ENCODE data around the gene TLE4. TPM values are rescaled to one million over a fixed set of nuclear protein-coding genes. Genes with fewer than 3 reads are reported as not detected.
A peak's percentile ranks its signal among the peaks of the same experiment; 100 is the strongest.
"Not testable (repeated sequence)": the region's sequence is repeated elsewhere in the genome, so short reads cannot be mapped to it uniquely, and the experiment has no call there.

The TLE4 gene
- total and polyA plus RNA-seq, 2 experiments from 2014 or later: 29.6 to 38.4 TPM

DNA sequence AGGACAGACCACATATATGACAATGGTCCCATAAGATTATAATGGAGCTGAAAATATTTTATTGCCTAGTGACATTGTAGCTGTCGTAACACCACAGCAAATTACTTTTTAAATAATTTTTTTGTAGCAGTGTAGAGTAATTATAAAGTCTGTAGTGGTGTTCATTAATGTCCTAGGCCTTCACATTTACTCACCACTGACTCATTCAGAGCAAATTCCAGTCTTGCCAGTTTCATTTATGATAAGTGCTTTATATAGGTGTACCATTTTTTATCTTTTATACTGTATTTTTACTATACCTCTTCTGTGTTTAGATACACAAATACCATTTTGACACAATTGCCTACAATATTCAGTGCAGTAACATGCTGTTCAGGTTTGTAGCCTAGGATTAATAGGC lies 67.6 kb downstream of the TLE4 start:
- H3K4me2 ChIP-seq: no peak overlapping the region
- no peaks in the 10 kb centered on the region for H4K20me1 ChIP-seq (ENCODE audit: insufficient read depth, poor library complexity, severe bottlenecking)
- no peak for DNase-seq (ENCODE audit: low spot score)
- H3K27ac ChIP-seq: no peak overlapping the region
- H3K27me3 ChIP-seq: no peaks in the 10 kb centered on the region
- WGBS (ENCODE audit: low lambda C conversion rate, missing lambda C conversion rate): 96% methylated on average over 1 of the region's 1 CpG
- H2AFZ ChIP-seq: no peak overlapping the region
- no peaks in the 10 kb centered on the region for H3K9me2 ChIP-seq (replicated peaks; ENCODE audit: insufficient read depth)
- no peaks in the 10 kb centered on the region for H3K36me3 ChIP-seq (replicated peaks; ENCODE audit: insufficient read depth, low read depth)
- H3K79me2 ChIP-seq: peaks cover 7% of the 10 kb centered on the region
- TF ChIP-seq EZH2phosphoT487 (IDR thresholded peaks at IDR 0.05; ENCODE audit: low read depth, severe bottlenecking, unreplicated experiment) (no peak), EZH2 (IDR thresholded peaks at IDR 0.05; ENCODE audit: borderline replicate concordance) (no peak)
- TF ChIP-seq, protein P1, sequence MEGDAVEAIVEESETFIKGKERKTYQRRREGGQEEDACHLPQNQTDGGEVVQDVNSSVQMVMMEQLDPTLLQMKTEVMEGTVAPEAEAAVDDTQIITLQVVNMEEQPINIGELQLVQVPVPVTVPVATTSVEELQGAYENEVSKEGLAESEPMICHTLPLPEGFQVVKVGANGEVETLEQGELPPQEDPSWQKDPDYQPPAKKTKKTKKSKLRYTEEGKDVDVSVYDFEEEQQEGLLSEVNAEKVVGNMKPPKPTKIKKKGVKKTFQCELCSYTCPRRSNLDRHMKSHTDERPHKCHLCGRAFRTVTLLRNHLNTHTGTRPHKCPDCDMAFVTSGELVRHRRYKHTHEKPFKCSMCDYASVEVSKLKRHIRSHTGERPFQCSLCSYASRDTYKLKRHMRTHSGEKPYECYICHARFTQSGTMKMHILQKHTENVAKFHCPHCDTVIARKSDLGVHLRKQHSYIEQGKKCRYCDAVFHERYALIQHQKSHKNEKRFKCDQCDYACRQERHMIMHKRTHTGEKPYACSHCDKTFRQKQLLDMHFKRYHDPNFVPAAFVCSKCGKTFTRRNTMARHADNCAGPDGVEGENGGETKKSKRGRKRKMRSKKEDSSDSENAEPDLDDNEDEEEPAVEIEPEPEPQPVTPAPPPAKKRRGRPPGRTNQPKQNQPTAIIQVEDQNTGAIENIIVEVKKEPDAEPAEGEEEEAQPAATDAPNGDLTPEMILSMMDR (IDR thresholded peaks at IDR 0.05; ENCODE audit: poor library complexity): no peak
- H3K4me1 ChIP-seq (ENCODE audit: insufficient read depth): no peaks in the 10 kb centered on the region
- no peaks in the 10 kb centered on the region for H3K9me3 ChIP-seq (ENCODE audit: low read depth)
- H3K4me3 ChIP-seq: no peak overlapping the region

DNA sequence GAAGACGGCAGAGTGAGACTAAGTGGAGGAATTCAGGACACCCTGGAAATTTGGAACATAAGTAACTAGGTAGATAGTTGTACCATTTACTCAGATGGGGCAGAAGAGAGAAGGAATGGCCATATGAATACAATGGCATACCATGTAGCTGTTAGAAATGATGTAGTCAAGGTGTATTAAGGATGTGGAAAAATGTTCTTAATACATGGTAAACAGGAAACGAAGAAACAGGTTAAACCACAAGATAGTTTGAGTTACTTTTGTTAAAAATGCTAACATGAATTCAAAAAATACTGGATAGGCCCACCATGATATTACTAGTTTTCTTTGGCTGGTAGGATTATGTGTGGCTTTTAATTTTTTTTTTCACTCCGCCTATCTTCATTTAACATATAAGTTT lies 68.3 kb downstream of the TLE4 start:
- H3K4me3 ChIP-seq; H3K4me2 ChIP-seq; DNase-seq (ENCODE audit: low spot score); H2AFZ ChIP-seq; H3K36me3 ChIP-seq (replicated peaks; ENCODE audit: insufficient read depth, low read depth); H3K9me2 ChIP-seq (replicated peaks; ENCODE audit: insufficient read depth); H3K79me2 ChIP-seq; H4K20me1 ChIP-seq (ENCODE audit: insufficient read depth, poor library complexity, severe bottlenecking); H3K27me3 ChIP-seq; H3K9me3 ChIP-seq (ENCODE audit: low read depth); H3K4me1 ChIP-seq (ENCODE audit: insufficient read depth); H3K27ac ChIP-seq: not testable (repeated sequence)
- 98% methylated on average over 3 of the region's 3 CpGs for WGBS (ENCODE audit: low lambda C conversion rate, missing lambda C conversion rate)

DNA sequence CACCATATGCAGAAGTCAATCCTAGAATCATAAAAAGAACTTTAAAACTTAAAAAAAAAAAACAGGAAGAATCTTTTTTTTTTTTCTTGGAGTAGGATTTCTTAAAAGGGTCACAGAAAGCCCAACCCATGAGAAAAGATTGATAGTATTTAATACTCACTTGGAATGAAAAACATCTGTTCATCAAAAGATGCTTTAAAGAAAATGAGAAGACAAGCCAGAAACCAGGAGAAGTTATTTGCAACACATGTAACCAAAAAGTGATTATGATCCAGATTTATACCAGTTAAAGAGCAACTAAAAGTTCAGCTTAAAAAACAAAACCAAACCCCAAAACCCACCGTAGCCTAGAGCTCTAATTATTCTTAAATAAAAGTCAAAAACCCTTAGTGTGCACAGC lies 69.3 kb downstream of the TLE4 start:
- 65% methylated on average over 1 of the region's 1 CpG for WGBS (ENCODE audit: low lambda C conversion rate, missing lambda C conversion rate)
- H3K4me1 ChIP-seq (ENCODE audit: insufficient read depth): no peaks in the 10 kb centered on the region
- no peaks in the 10 kb centered on the region for H3K27me3 ChIP-seq
- H3K4me3 ChIP-seq: no peak overlapping the region
- no peaks in the 10 kb centered on the region for H3K9me2 ChIP-seq (replicated peaks; ENCODE audit: insufficient read depth)
- TF ChIP-seq EZH2 (IDR thresholded peaks at IDR 0.05; ENCODE audit: borderline replicate concordance) (no peak), EZH2phosphoT487 (IDR thresholded peaks at IDR 0.05; ENCODE audit: low read depth, severe bottlenecking, unreplicated experiment) (no peak)
- TF ChIP-seq, protein P1 (IDR thresholded peaks at IDR 0.05; ENCODE audit: poor library complexity): no peak
- no peak for DNase-seq (ENCODE audit: low spot score)
- no peaks in the 10 kb centered on the region for H3K9me3 ChIP-seq (ENCODE audit: low read depth)
- H2AFZ ChIP-seq: no peak overlapping the region
- H3K36me3 ChIP-seq (replicated peaks; ENCODE audit: insufficient read depth, low read depth): no peaks in the 10 kb centered on the region
- no peaks in the 10 kb centered on the region for H4K20me1 ChIP-seq (ENCODE audit: insufficient read depth, poor library complexity, severe bottlenecking)
- peaks cover 7% of the 10 kb centered on the region for H3K79me2 ChIP-seq
- no peak overlapping the region for H3K27ac ChIP-seq
- H3K4me2 ChIP-seq: no peak overlapping the region

DNA sequence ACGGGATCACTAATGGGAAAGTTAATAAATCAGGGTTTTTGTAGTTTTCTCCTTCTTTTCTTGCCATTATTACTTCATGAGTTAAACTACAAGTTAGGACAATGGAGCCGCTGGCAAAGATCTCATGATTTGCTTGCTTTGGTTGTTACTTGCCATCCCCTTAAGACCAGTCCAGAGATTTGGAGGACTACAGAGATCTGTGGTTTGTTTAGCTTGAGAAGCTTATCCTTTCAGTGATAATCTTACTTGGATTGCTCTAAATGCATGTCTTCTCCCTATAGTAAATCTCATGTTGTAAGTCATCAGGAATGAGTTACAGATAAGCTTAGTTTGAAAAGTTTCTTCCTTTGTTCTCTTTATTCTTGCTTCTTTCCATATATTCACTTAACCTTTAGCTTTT lies 70.9 kb downstream of the TLE4 start:
- DNase-seq (ENCODE audit: low spot score): no peak
- H3K4me3 ChIP-seq: no peak overlapping the region
- no peaks in the 10 kb centered on the region for H3K36me3 ChIP-seq (replicated peaks; ENCODE audit: insufficient read depth, low read depth)
- TF ChIP-seq, protein P1 (IDR thresholded peaks at IDR 0.05; ENCODE audit: poor library complexity): no peak
- TF ChIP-seq EZH2 (IDR thresholded peaks at IDR 0.05; ENCODE audit: borderline replicate concordance) (no peak), EZH2phosphoT487 (IDR thresholded peaks at IDR 0.05; ENCODE audit: low read depth, severe bottlenecking, unreplicated experiment) (no peak)
- peaks cover 5% of the 10 kb centered on the region for H3K79me2 ChIP-seq
- no peak overlapping the region for H2AFZ ChIP-seq
- no peaks in the 10 kb centered on the region for H4K20me1 ChIP-seq (ENCODE audit: insufficient read depth, poor library complexity, severe bottlenecking)
- no peaks in the 10 kb centered on the region for H3K9me3 ChIP-seq (ENCODE audit: low read depth)
- no peak overlapping the region for H3K27ac ChIP-seq
- H3K27me3 ChIP-seq: no peaks in the 10 kb centered on the region
- H3K9me2 ChIP-seq (replicated peaks; ENCODE audit: insufficient read depth): no peaks in the 10 kb centered on the region
- WGBS (ENCODE audit: low lambda C conversion rate, missing lambda C conversion rate): 49% methylated on average over 2 of the region's 2 CpGs
- H3K4me1 ChIP-seq (ENCODE audit: insufficient read depth): no peaks in the 10 kb centered on the region
- peak overlapping the region; percentile 9 for H3K4me2 ChIP-seq
